C1 segment of cervical spinal cord (tissue), 14 donors: Measurements from ENCODE around the gene ITGB5.
A peak's percentile ranks its signal among the peaks of the same experiment; 100 is the strongest.

Experiments used
- DNase-seq, 14 donors: peaks; one replicate each; lab custom pipeline; 2025; lab: John Stamatoyannopoulos, UW

The ITGB5 gene

DNA sequence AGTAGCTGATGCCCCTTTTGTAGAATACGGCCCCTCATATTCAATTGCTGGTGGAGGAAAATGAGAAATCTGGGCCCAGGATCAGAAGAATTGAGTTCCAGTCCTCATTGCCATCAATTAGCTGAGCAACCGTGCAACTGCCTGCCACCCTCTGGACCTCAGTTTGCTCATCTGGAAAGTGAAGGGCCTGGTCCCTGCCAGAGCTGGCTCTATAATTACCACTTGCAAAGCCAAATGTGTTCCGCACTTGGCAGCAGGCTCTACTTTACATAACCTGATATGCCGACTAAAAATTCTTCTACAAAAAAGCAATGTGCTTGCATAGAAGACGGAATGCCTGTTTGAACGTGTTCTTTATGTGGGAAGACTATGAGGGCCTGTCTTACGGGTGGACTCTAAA is 8.6 kb upstream of the ITGB5 start:
- no peak for DNase-seq

DNA sequence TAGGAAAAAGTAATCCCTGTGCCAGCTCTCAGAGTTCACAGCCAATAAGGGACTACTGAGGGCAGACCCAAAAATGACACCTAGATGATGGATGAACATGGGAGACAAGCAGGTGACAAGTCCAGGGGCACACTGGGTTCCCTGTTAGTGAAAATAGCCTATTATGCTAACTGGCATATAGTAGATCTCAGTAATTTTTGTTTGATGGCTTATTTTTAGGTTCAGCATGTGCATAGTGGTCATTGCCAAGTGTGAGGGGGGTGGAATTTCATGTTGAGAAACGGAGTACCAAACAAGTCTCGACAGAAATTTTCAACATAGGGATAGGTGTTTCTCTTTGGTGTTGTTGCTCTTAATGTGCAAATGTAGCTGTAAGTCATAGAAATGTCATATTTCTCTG is 6.4 kb upstream of the ITGB5 start:
- no peak for DNase-seq

- DNase-seq, result no peak
These were observed 3.5 kb upstream of the ITGB5 start for GRCh38 chr3:124890573-124891190.

GRCh38 chr3:124888482-124889441 is 1.6 kb upstream of the ITGB5 start:
- no peak for DNase-seq

- DNase-seq, result no peak
These were observed 750 bp upstream of the ITGB5 start for GRCh38 chr3:124887932-124888298.

DNA sequence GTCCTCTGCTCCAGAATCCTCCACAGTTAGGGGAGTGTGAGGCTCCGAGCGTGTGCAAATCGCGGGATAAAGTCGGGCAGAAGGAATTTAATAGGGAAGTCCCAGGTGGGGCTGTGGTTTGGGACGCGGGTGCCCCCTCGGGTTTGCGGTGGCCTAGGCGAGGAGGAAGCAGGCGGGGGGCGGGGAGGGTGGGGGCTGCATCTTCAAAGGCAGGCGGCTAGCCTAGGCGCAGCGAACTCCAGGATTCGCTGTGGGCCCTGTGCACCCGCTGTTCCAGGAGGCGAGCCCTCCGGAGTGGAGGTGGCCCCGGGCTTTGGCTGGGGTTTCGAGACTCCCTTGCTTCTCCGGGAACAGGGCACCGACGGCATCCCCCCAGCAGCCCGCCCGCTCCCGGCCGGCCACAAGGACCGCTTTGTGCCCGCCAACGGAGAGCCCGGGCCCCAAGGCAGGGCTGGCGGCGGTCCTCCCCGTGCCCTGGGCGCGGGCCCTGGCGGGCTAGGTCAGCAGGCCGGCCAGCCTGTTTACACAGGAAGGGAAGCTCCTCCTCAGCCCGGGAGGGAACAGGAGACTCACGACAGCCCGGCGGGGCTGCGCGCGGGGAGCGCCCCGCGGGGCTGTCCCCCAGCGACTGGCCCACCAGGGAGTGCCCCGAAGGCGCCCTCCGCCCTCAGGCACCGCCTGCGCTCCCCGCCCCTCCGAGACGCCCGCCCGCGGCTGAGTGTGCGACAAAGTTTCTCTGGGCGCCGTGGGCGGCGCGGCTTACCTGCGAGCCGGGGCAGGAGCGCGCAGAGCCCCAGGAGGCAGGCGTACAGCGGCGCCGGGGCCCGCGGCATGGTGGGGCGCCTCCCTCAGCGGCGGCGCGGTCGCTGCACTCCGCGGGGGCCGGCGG is 753 bp downstream of the ITGB5 start:
- peak in 10 of 14 donors; percentile 29 to 68 (median 48) for DNase-seq

- DNase-seq, result peak in 4 of 14 donors; percentile 32 to 60 (median 50)
These were observed 1.5 kb downstream of the ITGB5 start for GRCh38 chr3:124885466-124886167.

DNA sequence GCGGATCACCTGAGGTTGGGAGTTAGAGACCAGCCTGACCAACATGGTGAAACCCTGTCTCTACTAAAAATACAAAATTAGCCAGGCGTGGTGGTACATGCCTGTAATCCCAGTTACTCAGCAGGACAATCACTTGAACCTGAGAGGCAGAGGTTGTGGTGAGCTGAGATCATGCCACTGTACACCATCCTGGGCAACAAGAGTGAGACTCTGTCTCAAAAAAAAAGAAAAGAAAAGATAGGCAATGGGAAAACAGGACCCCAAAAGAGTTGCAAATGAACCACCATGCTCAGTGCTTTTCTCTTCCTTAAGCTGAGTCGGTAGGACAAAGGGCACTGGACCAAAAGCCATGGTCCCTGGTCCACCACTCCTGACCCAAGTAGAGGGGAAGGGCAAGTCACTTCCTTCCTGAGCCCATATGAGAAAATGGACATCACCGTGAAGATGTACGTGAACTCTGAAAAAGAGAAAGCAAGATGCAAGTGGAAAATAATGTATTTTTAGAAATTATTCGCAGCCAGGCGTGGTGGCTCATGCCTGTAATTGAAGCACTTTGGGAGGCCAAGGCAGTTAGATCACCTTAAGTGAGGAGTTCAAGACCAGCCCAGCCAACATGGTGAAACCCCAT is 2.6 kb downstream of the ITGB5 start:
- DNase-seq, result no peak

- no peak for DNase-seq
These were observed 3.2 kb downstream of the ITGB5 start for GRCh38 chr3:124883766-124884473.

DNA sequence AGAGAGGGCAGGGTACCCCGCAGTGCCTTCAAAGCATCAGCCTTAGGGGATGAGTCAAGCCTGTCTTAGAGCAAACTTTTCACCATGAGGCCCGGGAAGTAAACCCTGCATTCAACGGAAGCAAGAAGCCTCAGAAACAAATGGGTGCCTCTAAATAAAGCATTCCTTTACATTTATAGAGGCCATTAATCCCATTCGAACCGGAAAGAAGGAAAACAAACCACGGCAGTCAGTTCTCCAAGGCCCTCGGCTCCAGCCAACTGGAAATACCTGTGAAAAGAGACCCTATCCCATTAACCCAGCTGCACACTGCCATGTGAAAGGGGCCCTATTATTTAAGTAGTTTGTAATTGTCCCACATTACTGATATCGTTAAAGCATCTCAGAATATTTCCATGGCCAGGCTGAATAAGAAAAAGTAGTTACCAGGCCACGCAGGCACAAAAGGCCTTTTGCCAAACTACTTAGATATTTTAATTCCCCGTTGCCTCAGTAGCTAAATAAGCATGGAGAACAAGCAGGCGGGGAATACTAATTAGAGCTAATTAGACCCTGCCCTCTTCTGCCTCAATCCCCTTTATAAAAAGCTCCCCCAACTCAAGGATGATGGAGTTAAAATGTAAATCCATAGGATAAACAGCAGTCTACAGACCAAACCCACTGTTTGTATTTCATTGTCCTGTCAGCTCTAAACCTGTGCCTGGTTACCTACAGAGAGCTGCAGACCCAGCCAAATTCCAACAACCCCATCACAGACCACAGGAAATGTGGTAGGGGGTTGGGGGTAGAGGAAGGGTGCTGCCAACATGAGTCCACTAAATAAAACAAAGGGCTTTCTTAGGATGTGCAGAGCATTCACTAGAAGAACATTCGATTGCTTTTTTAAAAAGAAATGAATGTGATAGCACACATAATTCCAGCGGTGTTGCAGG is 4.1 kb downstream of the ITGB5 start:
- DNase-seq, result no peak

DNA sequence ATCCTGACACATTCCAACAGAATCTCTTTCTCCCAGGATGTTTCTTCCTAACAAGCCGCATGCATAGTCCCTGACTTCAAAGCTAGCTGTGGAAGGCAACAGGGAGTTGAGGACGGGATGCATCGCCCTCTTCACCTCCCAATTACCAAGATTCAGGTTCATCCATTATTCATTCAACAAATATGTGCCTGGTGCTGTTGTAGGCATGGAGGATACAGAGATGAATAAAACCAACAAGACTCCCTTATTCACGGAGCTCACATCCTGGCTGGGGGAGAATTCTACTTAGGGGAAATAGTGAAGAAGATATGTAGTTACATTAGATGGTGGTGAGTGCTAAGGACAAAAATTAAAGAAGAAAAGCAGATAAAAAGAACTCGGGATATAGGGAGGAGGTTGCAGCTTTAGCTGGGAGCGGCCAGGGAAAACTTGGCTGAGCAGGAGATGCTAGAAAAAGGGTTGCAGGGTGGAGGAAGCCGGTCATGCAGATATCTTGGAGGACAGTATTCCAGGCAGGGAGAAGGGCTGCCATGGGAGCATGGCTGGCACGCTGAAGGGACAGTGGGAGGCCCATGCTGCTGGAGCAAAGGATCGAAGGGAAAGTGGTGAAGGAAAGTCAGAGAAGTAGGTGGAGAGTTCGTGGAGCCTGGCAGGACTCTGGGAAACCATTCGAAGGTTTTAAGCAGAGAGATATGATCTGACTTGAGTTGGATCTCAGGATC is 5.0 kb downstream of the ITGB5 start:
- no peak for DNase-seq

DNA sequence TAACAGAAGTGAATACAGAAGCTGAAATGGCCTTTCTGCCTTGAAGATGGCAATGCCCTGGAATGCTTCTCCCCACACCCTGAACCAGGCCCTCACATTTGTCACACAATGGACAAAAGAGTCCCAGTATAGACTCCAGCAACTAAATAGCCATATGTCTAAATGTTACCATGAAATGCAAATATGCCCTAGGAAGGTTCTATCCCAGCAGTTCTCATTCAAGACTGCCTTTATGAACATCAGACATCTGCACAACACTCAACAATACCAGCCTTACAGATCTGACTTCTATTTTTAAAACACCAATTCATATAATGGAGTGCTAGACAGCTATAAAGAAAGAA is 7.9 kb downstream of the ITGB5 start:
- no peak for DNase-seq

- no peak for DNase-seq
These were observed 8.4 kb downstream of the ITGB5 start for GRCh38 chr3:124878561-124879336.

- no peak for DNase-seq
These were observed 9.5 kb downstream of the ITGB5 start for GRCh38 chr3:124877674-124878073.

GRCh38 chr3:124876401-124876878 is 10.7 kb downstream of the ITGB5 start:
- peak in 6 of 14 donors; percentile 15 to 27 (median 24) for DNase-seq

GRCh38 chr3:124873226-124873625 is 13.9 kb downstream of the ITGB5 start:
- DNase-seq, result no peak

DNA sequence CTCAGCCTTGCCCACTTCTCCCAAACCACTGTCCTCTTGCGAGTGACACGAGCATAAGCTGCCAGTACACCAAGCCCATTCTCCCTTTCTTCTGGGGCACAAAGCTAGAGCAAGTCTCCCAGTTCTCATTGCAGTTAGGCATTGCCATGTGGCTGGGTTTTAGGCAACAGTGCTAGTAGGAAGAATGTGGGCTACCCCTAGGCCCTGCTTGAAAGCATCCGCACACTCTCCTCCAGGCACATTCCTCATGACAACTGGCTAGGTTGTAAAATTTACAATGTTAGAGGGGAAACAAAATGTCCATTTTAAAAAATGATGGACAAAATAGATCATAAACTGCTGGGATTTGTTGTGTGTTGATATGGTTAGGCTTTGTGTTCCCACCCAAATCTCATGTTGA is 19.7 kb downstream of the ITGB5 start:
- DNase-seq, result no peak

GRCh38 chr3:124862006-124862405 is 25.2 kb downstream of the ITGB5 start:
- no peak for DNase-seq
